ENCODE results near the gene ELFN2. TPM values are rescaled to one million over a fixed set of nuclear protein-coding genes. Genes with fewer than 3 reads are reported as not detected.

Gene ELFN2
- total RNA-seq, 1 experiment from 2014 or later, result 4.0 TPM

GRCh38 chr22:37334461-37334858 lies 92.8 kb downstream of the ELFN2 start:
- POLR2A ChIA-PET, result no interaction called here
- CTCF ChIA-PET, result interaction anchor here (0.5 to 0.8 kb wide), 2 partner anchors 10 to 843 kb away, joined by 3 read pairs; no protein-coding TSS in a partner anchor
- peaks cover 45% of the 10 kb centered on the region for H3K4me1 Mint-ChIP-seq (ENCODE audit: low read depth, unreplicated experiment)
- H3K27ac Mint-ChIP-seq (ENCODE audit: unreplicated experiment), result no peak overlapping the region
- BruUV-seq (replicated peaks), result no TSS peak
- no peak overlapping the region for H3K4me3 Mint-ChIP-seq (ENCODE audit: unreplicated experiment)
- intact Hi-C loops (cut with micrococcal nuclease; ENCODE audit: unreplicated experiment), result no loop called here
- peaks cover 7% of the 10 kb centered on the region for H3K36me3 Mint-ChIP-seq (ENCODE audit: insufficient read depth, unreplicated experiment)
- TF ChIP-seq, protein P1, sequence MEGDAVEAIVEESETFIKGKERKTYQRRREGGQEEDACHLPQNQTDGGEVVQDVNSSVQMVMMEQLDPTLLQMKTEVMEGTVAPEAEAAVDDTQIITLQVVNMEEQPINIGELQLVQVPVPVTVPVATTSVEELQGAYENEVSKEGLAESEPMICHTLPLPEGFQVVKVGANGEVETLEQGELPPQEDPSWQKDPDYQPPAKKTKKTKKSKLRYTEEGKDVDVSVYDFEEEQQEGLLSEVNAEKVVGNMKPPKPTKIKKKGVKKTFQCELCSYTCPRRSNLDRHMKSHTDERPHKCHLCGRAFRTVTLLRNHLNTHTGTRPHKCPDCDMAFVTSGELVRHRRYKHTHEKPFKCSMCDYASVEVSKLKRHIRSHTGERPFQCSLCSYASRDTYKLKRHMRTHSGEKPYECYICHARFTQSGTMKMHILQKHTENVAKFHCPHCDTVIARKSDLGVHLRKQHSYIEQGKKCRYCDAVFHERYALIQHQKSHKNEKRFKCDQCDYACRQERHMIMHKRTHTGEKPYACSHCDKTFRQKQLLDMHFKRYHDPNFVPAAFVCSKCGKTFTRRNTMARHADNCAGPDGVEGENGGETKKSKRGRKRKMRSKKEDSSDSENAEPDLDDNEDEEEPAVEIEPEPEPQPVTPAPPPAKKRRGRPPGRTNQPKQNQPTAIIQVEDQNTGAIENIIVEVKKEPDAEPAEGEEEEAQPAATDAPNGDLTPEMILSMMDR (IDR thresholded peaks at IDR 0.05; ENCODE audit: insufficient read depth in 1 of 2, low read depth in 1 of 2, low read length in 1 of 2, severe bottlenecking in 1 of 2, unreplicated experiment in 1 of 2), result no peak
- Histone ChIP-seq H3K4me3 (ENCODE audit: low read depth, low read length) (no peak overlapping the region), H3K36me3 (ENCODE audit: control insufficient read depth, insufficient read depth, low read length) (no peaks in the 10 kb centered on the region), H3K27me3 (replicated peaks; ENCODE audit: control insufficient read depth, insufficient read depth, low read length) (no peaks in the 10 kb centered on the region), H3K4me1 (peaks cover 44% of the 10 kb centered on the region), H3K9me3 (no peaks in the 10 kb centered on the region)
- no peaks in the 10 kb centered on the region for H3K27me3 Mint-ChIP-seq (ENCODE audit: insufficient read depth, unreplicated experiment)
- H3K9me3 Mint-ChIP-seq (ENCODE audit: unreplicated experiment), result no peaks in the 10 kb centered on the region
- no peak for DNase-seq

DNA sequence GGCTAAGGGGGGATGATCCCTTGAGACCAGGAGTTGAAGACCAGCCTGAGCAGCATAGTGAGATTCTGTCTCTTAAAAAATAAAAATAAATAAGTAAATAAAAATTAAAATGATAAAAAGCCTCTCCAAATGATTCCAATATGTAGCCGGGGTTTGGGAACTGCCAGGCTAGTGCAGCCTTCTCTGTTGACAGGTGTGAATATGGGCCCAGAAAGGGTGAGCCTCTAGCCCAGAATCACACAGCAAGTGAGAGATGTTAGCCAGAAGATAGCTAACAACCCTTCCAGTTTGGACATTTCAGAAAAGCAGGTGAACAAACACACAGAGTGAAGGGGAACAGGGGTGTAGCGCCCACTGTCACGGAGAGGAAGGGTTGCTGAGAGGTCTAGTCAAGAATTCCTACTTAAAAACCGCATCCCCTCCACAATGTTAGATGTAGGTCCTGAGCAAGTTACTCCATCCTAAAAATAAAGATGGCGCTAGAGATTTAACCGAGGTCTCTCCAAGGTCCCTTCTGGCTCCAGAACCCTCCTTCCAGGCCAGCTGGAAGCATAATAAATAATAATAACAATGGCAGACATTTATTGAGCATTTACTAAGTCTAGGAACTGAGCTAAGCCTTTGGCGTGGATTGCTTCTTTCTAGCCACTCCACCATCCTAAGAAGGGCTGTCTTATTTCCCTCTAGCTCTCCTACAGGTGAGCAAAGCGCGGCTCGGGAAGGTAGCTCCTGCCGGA lies 93.4 kb downstream of the ELFN2 start:
- H3K36me3 ChIP-seq (ENCODE audit: control insufficient read depth, insufficient read depth, low read length), result no peaks in the 10 kb centered on the region
- peaks cover 7% of the 10 kb centered on the region for H3K36me3 Mint-ChIP-seq (ENCODE audit: insufficient read depth, unreplicated experiment)
- no peaks in the 10 kb centered on the region for H3K27me3 ChIP-seq (replicated peaks; ENCODE audit: control insufficient read depth, insufficient read depth, low read length)
- TF ChIP-seq, protein P1 (IDR thresholded peaks at IDR 0.05; ENCODE audit: insufficient read depth in 1 of 2, low read depth in 1 of 2, low read length in 1 of 2, severe bottlenecking in 1 of 2, unreplicated experiment in 1 of 2), result no peak
- BruUV-seq (replicated peaks), result no TSS peak
- H3K4me1 Mint-ChIP-seq (ENCODE audit: low read depth, unreplicated experiment), result peaks cover 51% of the 10 kb centered on the region
- CTCF ChIA-PET, result interaction anchor here (0.7 to 0.8 kb wide), 2 partner anchors 9 to 45 kb away, joined by 3 read pairs; no protein-coding TSS in a partner anchor
- peaks cover 44% of the 10 kb centered on the region for H3K4me1 ChIP-seq
- H3K27me3 Mint-ChIP-seq (ENCODE audit: insufficient read depth, unreplicated experiment), result no peaks in the 10 kb centered on the region
- intact Hi-C loops (cut with micrococcal nuclease; ENCODE audit: unreplicated experiment), result no loop called here
- H3K4me3 ChIP-seq (ENCODE audit: low read depth, low read length), result no peak overlapping the region
- POLR2A ChIA-PET, result no interaction called here
- no peaks in the 10 kb centered on the region for H3K9me3 Mint-ChIP-seq (ENCODE audit: unreplicated experiment)
- DNase-seq, result no peak
- H3K27ac Mint-ChIP-seq (ENCODE audit: unreplicated experiment), result no peak overlapping the region
- H3K4me3 Mint-ChIP-seq (ENCODE audit: unreplicated experiment), result no peak overlapping the region
- no peaks in the 10 kb centered on the region for H3K9me3 ChIP-seq

DNA sequence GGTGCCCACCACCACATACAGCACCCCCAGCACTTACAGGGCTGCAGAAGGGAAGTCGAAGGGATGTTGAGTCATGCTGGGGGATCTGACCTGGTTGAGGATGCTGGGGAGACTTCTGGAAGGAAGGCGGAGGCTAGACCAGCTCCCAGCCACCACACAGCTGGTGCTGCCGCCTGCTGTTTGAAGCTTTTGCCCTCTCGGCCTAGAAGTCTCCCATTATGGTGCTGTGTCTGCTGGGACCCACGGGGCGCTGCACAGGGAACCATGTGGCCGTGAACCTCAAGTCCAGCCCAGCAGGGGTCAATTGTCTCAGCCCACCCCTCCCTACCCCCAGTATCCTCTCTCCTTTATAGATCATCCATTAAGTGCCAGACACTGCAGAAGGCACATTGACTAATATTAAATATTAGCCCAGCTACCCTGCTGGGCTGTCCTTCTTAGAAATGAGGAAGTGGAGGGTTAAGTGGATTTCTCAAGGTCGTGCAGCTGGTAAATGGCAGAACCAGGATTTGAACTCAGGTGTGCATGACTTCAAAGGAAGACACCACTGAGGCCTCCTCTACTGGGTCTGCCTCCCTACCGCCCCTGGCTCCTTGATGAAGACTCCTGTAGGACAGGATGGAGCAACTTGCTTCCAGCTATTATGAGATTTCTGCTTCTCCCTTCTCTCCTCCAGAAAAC lies 95.3 kb downstream of the ELFN2 start:
- DNase-seq, result no peak
- POLR2A ChIA-PET, result no interaction called here
- Histone ChIP-seq H3K9me3 (no peaks in the 10 kb centered on the region), H3K36me3 (ENCODE audit: control insufficient read depth, insufficient read depth, low read length) (no peaks in the 10 kb centered on the region), H3K4me3 (ENCODE audit: low read depth, low read length) (no peak overlapping the region), H3K4me1 (peaks cover 50% of the 10 kb centered on the region), H3K27me3 (replicated peaks; ENCODE audit: control insufficient read depth, insufficient read depth, low read length) (no peaks in the 10 kb centered on the region)
- Mint-ChIP-seq H3K36me3 (ENCODE audit: insufficient read depth, unreplicated experiment) (peaks cover 8% of the 10 kb centered on the region), H3K4me1 (ENCODE audit: low read depth, unreplicated experiment) (peaks cover 62% of the 10 kb centered on the region), H3K27me3 (ENCODE audit: insufficient read depth, unreplicated experiment) (no peaks in the 10 kb centered on the region), H3K4me3 (ENCODE audit: unreplicated experiment) (no peak overlapping the region), H3K9me3 (ENCODE audit: unreplicated experiment) (no peaks in the 10 kb centered on the region), H3K27ac (ENCODE audit: unreplicated experiment) (peak overlapping the region; percentile 86)
- intact Hi-C loops (cut with micrococcal nuclease; ENCODE audit: unreplicated experiment), result no loop called here
- TF ChIP-seq, protein P1 (IDR thresholded peaks at IDR 0.05; ENCODE audit: insufficient read depth in 1 of 2, low read depth in 1 of 2, low read length in 1 of 2, severe bottlenecking in 1 of 2, unreplicated experiment in 1 of 2), result no peak
- BruUV-seq (replicated peaks), result no TSS peak
- CTCF ChIA-PET, result interaction anchor here (0.7 to 1.9 kb wide), 3 partner anchors 11 to 118 kb away, joined by 5 to 6 read pairs (median 6); no protein-coding TSS in a partner anchor

Measured in Caco-2 (cell line).